ENCODE measurements around the gene TSPAN31.

TSPAN31 gene

DNA sequence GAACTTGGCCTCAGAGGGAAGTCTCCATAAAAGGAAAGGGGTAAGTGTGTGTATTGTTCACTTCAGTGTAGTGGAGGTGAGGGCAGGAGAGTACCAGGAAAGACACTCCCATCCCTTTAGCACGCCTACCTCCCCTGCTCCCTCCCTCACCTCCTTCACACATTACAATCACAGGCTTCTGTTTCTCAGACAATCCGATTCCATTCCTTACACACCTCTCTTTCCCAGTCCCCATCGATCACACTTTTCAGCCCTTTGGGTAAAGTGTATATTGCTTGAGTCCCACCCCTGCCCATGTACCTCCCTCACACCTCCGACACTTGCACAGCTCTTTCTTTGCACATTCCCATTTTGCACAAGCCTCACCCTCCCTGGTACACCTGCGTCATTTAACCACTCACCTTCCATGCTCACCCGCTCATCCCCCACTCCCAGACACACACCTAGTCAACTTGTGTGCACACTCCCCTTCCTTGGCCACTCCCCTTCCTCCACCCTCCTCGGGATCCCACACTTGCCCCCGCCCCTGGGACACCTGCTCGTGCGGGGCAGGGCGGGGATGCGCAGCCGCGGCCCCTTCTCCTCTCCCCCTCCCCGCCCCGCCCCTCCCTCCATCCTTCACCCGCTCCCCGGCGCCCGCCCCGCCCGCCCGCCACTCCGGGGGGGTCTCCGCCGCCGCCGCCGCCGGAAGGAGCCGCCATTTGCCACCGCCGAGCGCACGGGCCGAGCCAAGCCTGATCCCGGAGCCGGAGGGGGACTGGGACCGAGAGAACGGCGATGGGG is 9.8 kb downstream of the TSPAN31 start, which contains the start of gene MARCHF9:
MARCHF9 (plus strand) TSS at position 693 of the 783 bp plus-strand sequence. CDS start 426 bp downstream, outside the sequence.
- DNase-seq: peak; percentile 66

DNA sequence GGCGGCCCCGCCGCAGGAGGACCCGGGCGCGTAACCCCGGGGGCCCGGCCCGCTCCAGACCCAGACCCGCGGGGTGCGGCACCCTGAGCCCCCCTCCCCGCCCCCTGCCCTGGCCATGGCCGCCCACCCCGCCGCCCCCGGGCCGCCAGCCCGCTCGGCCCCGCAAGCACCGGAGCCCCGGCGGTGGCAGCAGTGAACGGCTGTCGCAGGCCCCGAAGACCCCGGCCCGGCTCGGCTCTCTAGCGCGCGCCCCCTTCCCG is 10.3 kb downstream of the TSPAN31 start:
- DNase-seq: no peak

GRCh38 chr12:57755454-57756372 is 10.9 kb downstream of the TSPAN31 start:
- DNase-seq: no peak

- DNase-seq: no peak
Observed at GRCh38 chr12:57756406-57757341, 11.8 kb downstream of the TSPAN31 start.

- DNase-seq: no peak
Observed at GRCh38 chr12:57757771-57758170, 12.9 kb downstream of the TSPAN31 start.

DNA sequence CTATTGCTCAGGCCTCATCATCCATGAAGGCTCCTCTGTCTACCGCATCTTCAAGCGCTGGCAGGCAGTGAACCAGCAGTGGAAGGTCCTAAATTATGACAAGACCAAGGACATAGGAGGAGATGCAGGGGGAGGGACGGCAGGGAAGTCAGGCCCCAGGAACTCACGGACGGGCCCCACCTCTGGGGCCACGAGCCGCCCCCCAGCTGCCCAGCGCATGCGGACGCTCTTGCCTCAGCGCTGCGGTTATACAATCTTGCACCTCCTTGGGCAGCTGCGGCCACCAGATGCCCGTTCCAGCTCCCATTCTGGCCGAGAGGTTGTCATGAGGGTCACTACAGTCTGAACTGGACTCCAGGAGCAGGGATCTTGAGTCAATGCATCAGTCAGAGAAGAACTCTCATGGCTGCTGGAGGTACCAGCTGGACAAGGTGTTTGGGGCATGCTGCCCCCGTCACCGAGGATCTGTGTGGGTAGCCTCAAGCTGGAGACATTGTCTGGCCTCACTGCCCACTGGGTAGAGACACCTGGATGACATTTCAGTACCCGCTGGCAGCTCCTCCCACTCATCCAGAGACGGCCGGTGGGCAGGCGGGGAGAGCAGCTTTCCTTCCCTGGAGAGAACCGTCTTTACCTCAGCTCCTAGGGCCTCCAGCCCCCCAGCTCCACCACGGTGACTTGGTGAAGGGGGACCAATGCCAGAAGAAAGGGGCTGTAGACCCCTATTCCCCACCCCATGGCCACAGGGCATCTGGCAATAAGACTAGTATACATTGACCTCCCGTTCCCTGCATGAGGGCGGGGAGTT is 13.9 kb downstream of the TSPAN31 start:
- no peak for DNase-seq

- DNase-seq: no peak
Observed at GRCh38 chr12:57759360-57759980, 14.6 kb downstream of the TSPAN31 start.

- DNase-seq: no peak
Observed at GRCh38 chr12:57760347-57760982, 15.6 kb downstream of the TSPAN31 start.

GRCh38 chr12:57761391-57761998 is 16.7 kb downstream of the TSPAN31 start:
- no peak for DNase-seq

DNA sequence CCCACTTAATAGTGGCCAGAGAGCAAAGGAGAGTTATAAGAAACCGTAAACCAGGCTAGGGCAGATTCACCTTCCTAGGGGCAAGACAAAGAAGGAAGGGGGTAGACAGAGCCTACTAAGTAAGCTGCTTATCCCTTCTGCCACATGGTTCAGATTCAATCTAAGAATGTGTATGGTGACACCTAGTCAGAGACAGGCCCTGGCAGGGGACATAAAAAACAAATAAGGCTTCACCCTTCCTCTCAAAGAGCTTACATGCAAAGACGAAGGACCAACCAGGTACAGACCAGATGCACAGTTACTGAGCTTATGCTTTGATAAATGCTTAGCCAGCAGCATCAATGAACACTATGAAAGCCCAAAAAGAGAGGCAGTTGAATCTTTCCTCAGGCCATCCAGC is 17.6 kb downstream of the TSPAN31 start:
- no peak for DNase-seq

DNA sequence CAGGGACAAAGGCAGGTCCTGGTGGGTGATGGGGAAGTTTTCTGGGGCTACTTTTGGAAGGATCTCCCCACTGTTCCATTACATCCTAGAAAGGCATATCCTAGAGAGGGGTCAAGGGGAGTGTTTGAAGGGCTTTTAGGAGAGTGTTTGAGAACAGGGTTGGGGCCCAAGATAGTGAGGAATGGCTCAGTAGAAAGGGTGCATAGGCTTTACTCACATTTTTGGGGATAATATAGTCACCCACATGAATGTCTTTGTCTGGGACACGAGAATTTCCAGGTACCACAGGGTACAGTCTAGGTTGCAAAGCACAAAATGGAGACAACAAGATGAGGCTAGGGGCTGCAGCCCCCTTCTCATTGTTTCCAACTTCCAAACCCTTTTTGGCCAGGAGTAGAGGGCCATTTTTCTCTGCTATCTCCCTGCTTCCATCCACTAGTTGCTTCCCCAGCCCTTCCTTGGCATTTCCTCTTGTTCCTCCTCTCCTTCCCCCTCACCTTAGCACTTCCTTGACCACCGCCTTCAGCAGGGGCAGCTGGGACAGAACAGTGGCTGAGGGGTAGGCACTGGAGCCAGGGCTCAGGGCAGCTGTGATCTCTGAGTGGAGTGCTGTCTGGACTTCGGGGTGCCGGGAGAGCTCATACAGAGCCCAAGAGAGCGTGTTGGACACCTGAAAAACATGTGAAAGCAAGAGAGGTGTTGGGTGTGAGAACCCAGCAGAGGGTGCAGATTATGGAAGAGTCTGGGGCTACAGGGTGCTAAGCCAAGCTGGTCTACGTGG is 19.2 kb downstream of the TSPAN31 start:
- no peak for DNase-seq

- no peak for DNase-seq
Observed at GRCh38 chr12:57764662-57765002, 19.8 kb downstream of the TSPAN31 start.

GRCh38 chr12:57765003-57765697 is 20.3 kb downstream of the TSPAN31 start:
- DNase-seq: no peak

GRCh38 chr12:57765698-57766463 is 21.0 kb downstream of the TSPAN31 start:
- no peak for DNase-seq

DNA sequence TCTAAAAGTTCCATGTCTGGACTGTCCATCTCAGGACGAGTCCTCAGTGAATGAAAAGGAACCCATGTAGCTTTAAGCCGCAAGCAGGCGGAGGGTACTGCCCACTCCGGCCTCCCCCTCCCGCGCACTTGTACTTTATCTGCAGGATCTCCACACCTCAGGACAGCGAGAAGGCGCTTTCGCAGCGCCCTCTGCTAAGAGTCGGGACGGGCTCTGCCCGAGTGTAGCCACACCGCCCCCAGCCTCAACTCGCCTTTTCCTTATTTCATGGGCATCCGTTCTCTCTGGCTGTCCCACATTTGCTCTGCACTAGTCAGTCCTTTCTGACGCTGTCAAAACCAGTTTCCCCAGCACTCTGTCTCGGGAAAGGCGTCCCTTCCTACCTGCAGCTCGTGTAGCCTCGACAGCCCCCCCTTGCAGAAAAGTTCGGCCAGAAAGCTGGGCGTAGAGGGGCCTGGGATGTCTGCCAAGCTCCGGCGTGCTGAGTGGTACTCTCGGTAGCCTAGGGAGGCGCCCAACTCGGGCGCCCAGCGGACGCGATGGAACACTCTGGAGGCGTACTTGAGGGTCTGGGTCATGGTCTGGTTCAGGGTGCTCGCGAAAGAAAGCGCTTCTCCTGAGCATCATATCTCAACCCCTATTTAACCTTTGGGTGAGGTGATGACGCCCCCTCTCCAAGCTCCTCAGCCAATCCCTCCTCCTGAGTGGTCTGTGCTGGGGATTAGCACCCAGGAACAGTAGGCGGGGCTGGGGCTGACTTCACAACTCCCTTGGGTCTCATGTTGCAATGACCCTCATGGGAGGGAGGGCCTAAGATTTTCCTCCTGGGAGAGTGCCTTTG is 21.8 kb downstream of the TSPAN31 start, which contains the start of gene CYP27B1:
CYP27B1 (minus strand) TSS at position 615 of the 841 bp plus-strand sequence; CDS start at position 578, 37 bp downstream.
- no peak for DNase-seq

GRCh38 chr12:57767305-57767698 is 22.5 kb downstream of the TSPAN31 start:
- DNase-seq: no peak

DNA sequence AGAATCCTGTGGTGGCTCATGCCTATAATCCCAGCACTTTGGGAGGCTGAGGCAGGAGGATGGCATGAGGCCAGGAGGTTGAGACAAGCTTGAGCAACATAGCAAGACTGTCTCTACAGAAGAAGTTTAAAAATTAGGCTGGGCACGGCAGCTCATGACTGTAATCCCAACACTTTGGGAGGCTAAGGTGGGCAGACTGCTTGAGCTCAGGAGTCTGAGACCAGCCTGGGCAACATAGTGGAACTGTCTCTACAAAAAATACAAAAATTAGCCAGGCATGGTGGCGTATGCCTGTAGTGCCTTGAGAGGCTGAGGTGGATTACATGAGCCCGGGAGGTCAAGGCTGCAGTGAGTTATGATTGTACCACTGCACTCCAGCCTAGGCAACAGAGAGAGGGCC is 23.0 kb downstream of the TSPAN31 start:
- no peak for DNase-seq

Measured in NCI-H2227 treated with DMSO at 0.1 percent for 48 hours (cell line).